ENCODE measurements around the gene USP34. TPM values are rescaled to one million over a fixed set of nuclear protein-coding genes. Genes with fewer than 3 reads are reported as not detected.
"Not testable (repeated sequence)": the region's sequence is repeated elsewhere in the genome, so short reads cannot be mapped to it uniquely, and the experiment has no call there.

Gene USP34
- total RNA-seq, 1 donor from 2014 or later = 43.5 TPM

DNA sequence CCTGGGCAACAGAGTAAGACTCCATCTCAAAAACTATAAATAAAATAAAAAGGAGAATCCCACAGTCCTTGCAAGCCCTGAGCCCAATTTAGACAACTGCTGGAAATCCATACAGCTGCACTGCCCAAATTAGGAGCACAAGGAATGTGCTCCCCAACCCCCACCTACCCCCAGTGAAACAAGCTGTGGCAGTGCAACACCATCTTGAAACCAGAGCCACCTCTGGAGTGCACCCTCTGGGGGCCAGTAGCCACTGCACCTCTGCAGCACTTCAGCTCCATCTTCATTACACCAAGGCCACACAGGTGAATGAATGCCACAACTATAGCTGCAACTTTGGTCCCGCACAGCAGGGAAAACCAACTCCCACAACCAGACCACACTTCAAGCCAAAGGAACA is 37.3 kb downstream of the USP34 start:
- peak; percentile 29 for ATAC-seq (ENCODE audit: poor library complexity)
- intact Hi-C loops (cut with DNase I) = no loop called here

DNA sequence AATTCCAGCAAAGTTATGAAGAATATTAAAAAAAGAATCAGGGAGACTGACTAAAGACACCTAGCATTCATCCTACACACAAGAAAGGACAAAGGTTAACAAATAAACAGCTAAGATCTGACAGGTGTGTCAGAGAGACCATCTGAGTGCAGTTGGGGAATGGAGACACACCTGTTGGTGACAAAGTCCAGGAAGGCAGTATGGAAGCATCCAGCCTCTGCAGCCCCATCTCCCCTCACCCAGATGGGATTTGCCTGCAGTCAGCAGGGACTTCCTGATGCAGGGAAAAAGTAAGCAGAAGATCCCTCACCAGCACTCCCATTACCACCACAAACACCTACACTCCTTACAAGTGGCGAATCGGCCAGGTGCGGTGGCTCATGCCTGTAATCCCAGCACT is 37.9 kb downstream of the USP34 start:
- intact Hi-C loops (cut with DNase I) = no loop called here
- ATAC-seq (ENCODE audit: poor library complexity) = no peak
- DNase-seq = no peak

More for the DNA sequence above, 37.3 kb downstream of the USP34 start:
- DNase-seq = no peak

DNA sequence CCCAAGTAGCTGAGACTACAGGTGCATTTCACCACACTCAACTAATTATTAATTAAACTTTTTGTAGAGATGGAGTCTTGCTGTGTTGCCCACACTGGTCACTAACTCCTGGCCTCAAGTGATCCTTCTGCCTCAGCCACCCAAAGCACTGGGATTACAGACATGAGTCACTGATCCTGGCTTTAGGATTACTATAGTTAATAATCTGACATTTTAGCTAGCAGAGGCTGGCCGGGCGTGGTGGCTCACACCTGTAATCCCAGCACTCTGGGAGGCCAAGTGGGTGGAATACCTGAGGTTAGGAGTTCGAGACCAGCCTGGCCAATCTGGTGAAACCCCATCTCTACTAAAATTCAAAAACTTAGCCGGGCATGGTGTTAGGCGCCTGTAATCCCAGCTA is 39.5 kb downstream of the USP34 start:
- intact Hi-C loops (cut with DNase I) = no loop called here
- ATAC-seq (ENCODE audit: poor library complexity) (no peak), DNase-seq (no peak)

DNA sequence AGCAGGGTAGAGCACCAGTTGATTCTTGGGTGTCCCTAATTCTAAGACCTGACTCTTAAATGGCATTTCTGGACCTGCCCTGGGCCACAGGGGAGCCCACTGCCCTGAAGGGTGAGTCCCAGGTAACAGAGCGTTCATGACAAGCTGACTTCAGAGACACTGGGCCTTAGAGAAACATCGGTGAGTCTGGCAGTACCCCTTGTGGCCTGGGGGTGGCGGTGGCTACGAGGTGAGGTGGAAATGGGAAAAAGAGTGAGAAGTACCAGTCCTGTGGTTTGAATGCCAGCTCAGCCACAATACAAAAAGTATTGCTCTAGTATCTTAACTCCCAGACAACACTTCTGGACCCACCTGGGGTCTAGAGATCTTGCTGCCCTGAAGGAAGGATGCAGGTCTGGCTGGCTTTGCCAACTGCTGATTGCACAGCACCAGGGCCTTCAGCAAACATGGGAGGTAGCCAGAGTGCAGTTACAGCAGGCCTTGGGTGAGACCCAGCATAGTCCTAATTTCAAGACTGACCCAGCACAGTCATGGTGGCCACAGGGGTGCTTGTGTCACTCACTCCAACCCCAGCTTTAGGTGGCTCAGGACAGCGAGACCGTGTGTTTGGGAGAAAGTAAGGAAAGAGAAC is 44.5 kb downstream of the USP34 start:
- intact Hi-C loops (cut with DNase I) = no loop called here
- DNase-seq (peak; percentile 57), ATAC-seq (ENCODE audit: poor library complexity) (peak; percentile 49)

DNA sequence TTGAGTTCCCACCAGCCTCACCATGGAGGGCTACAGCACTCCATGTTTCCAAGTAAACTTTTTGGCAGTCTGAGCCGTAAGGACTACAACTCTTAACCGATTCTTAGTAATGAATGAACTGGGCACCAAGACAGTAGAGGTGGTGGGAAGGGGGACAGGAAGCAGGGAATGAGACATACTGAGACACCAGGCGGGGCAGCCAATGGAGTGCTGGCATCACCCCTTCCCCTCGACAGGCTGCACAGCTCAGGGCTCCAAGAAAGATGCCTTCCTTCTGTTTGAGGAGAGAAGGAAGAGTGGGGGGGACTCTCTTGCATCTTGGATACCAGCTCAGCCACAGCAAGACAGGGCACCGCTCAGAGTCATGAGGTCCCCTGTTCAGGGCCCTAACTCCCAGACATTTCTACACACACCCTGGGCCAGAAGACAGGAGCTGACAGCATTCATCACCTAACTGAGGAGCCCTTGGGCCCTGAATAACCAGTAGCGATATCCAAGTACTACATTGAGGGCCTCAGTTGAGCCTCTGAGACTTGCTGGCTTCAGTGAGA is 45.2 kb downstream of the USP34 start:
- no peak for DNase-seq
- intact Hi-C loops (cut with DNase I) = no loop called here
- ATAC-seq (ENCODE audit: poor library complexity) = peak; percentile 16

DNA sequence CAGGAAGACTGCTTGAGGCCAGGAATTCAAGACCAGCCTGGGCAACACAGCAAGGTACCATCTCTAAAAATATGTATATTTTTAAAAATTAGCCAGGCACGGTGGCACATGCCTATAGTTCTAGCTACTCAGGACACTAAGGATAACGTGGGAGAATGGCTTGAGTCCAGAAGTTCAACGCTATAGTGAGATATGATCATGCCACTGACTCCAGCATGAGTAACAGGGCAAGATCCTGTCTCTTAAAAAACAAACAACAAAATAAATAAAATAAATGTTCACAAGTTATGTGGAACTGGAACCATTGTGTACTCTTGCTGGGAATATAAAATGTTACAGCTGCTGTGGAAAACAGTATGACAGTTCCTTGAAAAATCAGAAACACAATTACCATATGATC is 47.2 kb downstream of the USP34 start:
- DNase-seq (no peak), ATAC-seq (ENCODE audit: poor library complexity) (no peak)
- intact Hi-C loops (cut with DNase I) = no loop called here

DNA sequence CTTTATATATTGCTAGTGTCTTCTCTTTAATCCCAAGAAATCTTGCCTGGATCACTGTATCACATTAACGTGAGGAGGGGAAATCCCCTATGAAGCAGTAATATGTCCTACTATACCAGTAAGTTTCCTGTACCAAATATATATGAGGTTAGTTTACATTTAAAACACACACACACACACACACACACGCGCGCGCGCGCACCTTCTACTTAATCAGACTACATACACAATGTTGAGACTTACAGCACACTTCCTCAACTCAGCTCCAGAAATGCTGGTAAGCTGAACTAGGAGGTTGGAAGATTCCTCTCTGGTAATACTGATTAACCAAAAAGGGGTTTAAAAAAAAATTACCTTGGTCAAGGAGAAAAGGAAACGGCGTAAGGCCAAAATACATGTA is 49.3 kb downstream of the USP34 start:
- ATAC-seq (ENCODE audit: poor library complexity) (no peak), DNase-seq (no peak)
- intact Hi-C loops (cut with DNase I) = no loop called here

DNA sequence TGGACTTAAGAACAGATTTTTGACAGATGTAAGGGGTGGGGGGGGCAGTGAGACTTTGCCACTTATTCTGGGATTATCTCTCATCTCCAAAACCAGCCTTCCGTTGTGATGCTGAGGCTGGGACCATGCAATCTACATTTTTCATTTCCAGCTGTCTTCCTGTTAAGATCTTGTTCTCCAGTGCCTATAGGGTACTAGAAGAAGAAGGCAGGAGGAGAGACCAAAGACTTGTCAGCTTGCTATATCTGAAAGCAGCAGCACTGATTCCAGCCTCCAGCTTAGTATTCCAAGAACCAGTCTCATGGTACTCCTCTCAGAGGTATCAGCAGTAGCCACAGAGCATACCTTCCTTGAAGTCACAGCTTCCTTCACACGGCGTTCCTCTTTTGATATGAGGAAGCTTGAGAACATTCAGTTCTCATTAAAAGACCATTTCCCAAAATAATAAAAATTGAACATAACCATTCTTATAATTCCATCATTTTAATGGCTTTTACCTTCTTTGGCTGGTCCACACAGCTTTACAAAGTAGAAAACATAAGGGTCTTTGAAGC is 49.8 kb downstream of the USP34 start:
- DNase-seq (no peak), ATAC-seq (ENCODE audit: poor library complexity) (peak; percentile 38)
- intact Hi-C loops (cut with DNase I) = no loop called here

DNA sequence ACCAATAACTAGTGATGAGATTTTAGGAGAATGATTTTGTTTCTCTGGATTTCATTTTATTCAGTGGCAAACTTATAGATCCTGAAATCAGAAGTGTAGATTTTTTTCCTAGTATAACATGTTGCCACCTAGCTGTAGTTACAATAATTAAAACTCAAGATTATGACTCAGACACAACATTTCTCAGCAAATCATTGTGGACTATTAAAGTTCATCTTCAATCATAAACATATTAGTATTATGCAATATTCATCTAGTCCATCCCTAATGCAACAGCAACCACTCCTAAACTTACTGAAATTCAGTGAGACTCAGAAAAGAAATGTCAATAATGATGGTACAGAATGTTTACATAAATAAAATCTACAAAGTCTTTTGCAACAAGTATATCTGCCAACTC is 51.3 kb downstream of the USP34 start:
- no peak for DNase-seq
- no peak for ATAC-seq (ENCODE audit: poor library complexity)
- intact Hi-C loops (cut with DNase I) = no loop called here

DNA sequence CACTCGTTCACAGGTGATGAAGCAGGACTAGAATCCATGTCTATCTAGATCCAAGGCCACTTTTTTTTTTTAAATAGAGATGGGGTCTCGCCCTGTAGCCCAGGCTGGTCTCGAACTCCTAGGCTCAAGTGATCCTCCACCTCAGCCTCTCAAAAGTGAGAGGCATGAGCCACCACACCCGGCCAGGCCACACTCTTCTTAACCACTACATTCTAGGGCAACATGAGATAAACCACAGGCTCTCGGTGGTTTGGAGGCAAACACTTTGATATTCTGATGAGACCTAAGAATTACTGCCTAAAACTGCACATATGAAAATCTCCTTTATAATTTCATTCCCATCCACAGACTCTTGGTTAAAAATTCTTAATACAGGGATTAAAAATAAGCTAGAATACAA is 51.8 kb downstream of the USP34 start:
- intact Hi-C loops (cut with DNase I) = no loop called here
- ATAC-seq (ENCODE audit: poor library complexity) = no peak
- DNase-seq = no peak

DNA sequence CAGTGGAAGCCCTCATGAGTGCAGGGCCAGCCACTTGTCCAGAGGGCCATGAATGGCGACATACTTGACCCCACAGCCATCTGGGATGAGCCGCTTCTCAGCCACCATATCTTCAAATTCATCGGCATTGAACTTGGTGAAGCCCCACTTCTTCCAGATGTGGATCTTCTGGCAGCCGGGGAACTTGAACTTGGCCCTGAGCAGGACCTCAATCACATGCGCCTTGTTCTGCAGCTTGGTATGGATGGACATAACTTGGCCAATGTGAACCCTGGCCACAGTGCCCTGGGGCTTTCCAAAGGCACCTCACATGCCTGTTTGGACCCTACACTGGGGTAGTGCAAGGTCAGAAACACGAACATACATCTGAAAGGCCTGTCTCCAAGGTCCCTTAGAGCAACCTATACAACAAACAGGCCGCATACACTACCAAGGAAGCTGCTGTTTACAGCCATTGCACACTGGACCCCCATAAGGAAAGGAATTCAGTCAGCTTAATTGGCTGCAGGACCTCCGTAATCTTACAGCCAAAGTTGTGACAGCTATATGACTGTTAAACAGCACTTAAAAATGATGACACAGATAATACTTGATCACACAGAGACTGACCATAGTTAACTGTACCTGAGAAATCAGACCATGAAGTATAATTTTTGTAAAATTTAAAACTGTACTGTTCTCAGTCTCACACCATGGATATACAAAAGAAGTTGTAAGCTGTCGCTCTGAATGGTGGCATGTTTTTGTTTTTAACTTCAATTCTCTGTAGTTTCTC is 53.8 kb downstream of the USP34 start:
- DNase-seq (no peak), ATAC-seq (ENCODE audit: poor library complexity) (no peak)
- intact Hi-C loops (cut with DNase I) = no loop called here

DNA sequence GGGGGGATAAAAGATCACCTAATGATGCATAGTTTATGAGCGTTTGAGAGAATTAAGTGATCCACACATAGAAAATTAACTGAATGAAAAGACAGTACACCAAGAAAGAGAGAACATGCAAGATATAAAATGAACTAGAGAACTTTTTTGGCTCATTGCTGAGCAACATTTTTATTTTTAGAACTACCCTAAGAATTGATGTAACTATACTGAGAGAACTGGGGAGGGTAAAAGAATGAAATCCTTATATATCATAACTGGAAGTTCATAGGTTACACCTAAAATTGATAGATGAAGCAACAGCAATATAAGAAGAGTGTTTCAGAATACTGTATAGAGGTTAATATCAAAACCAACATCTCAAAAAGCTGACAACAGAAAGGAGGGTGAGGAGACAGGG is 55.6 kb downstream of the USP34 start:
- ATAC-seq (ENCODE audit: poor library complexity) = no peak
- no peak for DNase-seq
- intact Hi-C loops (cut with DNase I) = no loop called here

DNA sequence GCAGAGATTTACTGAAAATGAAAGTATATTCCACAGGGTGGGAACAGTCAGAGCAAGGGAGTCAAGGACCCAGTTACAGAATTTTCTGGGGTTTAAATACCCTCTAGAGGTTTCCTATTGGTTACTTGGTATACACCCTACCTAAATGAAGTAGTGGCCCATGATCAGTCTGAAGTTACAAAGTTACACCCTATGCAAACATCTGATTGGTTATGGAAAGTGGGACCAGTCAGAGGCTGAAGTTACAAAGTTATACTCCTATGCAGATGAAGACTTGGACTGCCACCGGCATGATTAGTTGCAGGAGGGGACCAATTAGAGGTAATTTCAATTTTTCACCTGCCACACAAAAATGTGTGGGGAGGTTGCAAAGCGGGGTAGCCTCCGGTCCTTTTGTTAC is 56.2 kb downstream of the USP34 start:
- intact Hi-C loops (cut with DNase I) = no loop called here
- ATAC-seq (ENCODE audit: poor library complexity) = no peak

DNA sequence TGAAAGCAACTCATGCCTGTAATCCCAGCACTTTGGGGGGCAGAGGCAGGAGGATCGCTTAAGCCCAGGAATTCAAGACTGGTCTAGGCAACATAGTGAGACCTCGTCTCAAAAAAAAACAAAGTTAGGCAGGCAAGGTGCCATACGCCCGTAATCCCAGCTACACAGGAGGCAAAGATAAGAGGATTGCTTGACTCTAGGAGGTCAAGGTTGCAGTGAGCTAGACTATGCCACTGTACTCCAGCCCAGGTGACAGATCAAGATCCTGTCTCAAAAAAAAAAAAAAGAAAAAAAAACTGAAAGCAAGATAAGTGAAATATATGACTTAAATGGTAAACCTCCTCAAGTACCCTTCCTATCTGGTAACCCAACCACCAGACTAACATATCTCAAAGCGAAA is 59.8 kb downstream of the USP34 start:
- ATAC-seq (ENCODE audit: poor library complexity) = peak; percentile 20
- intact Hi-C loops (cut with DNase I) = no loop called here
- DNase-seq = no peak

More for the DNA sequence above, 56.2 kb downstream of the USP34 start:
- DNase-seq = no peak

DNA sequence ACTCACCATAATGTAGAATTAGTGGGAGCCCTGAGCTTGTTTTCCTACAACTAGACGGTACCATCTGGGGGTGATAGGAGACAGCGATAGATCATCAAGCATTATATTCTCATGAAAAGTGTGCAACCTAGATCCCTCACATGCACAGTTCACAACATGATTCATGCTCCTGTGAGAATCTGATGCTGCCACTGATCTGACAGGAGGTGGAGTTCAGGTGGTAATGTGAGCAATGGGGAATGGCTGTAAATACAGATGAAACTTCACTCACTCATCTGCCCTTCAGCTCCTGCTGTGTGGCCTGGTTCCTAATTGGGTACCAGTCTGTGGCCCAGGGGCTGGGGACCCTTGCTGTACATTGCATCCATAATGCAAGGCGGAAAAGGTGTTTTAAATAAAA is 60.7 kb downstream of the USP34 start:
- intact Hi-C loops (cut with DNase I) = no loop called here
- no peak for ATAC-seq (ENCODE audit: poor library complexity)

DNA sequence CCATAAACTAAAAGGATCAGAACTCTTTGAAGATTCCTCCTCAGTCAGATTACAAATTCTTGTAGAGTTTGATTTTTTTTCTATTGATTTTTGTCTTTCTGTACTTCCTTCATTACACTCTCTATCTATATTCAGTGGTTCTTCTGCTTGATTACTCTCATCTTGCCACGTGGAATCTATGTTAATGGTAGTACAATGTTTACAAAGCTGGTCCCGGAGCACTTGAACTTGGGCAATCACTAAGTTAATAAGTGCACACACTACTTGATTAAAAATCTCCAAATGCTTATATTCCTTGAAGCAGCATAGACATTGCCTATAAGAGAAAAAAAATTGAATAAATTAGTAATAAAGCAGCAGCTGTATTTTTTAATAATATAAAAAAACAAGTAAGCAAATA is 65.1 kb downstream of the USP34 start:
- no peak for ATAC-seq (ENCODE audit: poor library complexity)
- DNase-seq = no peak
- intact Hi-C loops (cut with DNase I) = no loop called here

More for the DNA sequence above, 60.7 kb downstream of the USP34 start:
- no peak for DNase-seq

DNA sequence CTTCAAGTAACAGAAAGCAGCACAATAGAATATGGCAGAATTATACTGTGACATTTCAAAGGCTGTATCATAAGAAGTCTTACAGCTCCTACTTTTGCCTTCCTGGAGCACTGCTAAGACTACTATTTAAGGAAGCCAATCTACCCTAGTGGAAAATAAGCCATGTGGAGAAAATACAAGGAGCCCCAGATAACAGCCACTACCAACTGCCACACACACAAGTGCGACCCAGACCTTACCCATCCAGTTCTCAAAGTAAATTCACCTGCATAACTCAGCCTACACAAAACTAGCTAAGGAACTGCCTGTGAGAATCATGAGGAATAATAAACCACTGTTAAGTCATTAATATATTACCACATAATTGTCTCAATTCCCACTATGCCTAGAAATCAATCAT is 66.4 kb downstream of the USP34 start:
- ATAC-seq (ENCODE audit: poor library complexity) = no peak
- intact Hi-C loops (cut with DNase I) = no loop called here

DNA sequence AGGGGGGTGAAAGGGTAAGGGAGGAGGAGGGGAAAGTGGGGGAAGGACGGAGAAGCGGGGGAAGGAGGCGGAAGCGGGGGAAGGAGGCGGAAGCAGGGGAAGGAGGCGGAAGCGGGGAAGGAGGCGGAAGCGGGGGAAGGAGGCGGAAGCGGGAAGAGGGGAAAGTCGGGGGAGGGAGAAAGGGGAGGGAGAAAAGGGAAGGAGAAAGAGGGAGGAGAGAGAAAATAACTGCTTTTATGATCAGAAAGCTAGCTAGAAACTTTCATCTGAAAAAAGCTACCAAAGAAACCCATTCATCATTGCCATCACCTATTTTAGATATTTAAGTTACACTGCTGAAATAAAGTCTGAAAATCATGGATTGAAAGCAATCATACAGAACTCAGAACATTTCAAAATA is 72.5 kb downstream of the USP34 start:
- DNase-seq = no peak
- ATAC-seq (ENCODE audit: poor library complexity) = no peak
- intact Hi-C loops (cut with DNase I) = no loop called here

More for the DNA sequence above, 66.4 kb downstream of the USP34 start:
- DNase-seq = no peak

DNA sequence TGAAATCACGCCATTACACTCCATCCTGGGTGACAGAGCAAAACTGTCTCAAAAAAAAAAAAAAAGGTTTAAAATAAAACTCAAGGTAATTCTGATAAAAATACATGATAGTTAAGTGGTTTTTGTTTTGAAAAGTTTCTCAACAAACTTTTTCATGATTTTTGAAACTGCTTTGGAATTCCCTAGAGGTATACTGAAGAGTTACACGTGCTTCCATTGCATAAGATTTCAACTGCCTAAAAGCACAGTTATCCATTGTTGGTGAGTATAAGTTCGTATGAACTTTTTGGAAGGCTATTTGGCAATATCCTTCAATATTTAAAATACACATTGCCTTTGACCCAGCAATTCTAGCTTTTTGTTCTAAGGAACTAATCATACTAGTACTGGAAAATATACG is 74.9 kb downstream of the USP34 start:
- intact Hi-C loops (cut with DNase I) = no loop called here
- ATAC-seq (ENCODE audit: poor library complexity) (no peak), DNase-seq (no peak)

DNA sequence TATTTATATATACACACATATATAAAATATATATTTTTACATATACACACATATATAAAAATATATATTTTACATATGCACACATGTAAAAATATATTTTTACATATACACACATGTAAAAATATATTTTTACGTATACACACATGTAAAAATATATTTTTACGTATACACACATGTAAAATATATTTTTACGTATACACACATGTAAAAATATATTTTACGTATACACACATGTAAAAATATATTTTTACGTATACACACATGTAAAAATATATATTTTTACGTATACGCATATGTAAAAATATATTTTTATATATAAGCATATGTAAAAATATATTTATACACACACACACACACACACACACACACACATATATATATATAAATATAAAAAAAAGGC is 83.3 kb downstream of the USP34 start:
- intact Hi-C loops (cut with DNase I); DNase-seq; ATAC-seq (ENCODE audit: poor library complexity): not testable (repeated sequence)

Measured in Right ventricle myocardium superior (tissue), 1 donor.